WTC11 (cell line): ENCODE results near the gene SASS6. TPM values are rescaled to one million over a fixed set of nuclear protein-coding genes. Genes with fewer than 3 reads are reported as not detected.

Experiments used
- ATAC-seq: fragments of 200-7000 bp; cut with Tn5 transposase; 2 replicates; pipeline ENCODE4 v1.10.0; 2021; ENCODE audit warnings: mild to moderate bottlenecking, moderate library complexity
- CTCF ChIA-PET: fragments of 300-600 bp; sonication (Branson Sonifier 250); formaldehyde crosslinking; loops from one replicate; lab custom pipeline; 2021; ENCODE audit warnings: antibody characterized with exemption; lab: Charles Lee
- POLR2A ChIA-PET: fragments of 350-600 bp; sonication (Branson Sonifier 250); formaldehyde crosslinking; loops from one replicate; lab custom pipeline; 2021; ENCODE audit warnings: antibody characterized with exemption; lab: Charles Lee
- DNase-seq: peaks from one replicate; pipeline ENCODE4 v3.0.0; 2021; ENCODE audit warnings: low spot score
- H3K27ac Mint-ChIP-seq: 2 replicates; pipeline ENCODE4 v1.8.0; 2021; ENCODE audit warnings: mixed read lengths
- H3K27me3 Mint-ChIP-seq: 2 replicates; pipeline ENCODE4 v1.8.0; 2021; ENCODE audit warnings: low read depth, mild to moderate bottlenecking, moderate library complexity, mixed read lengths
- H3K36me3 Mint-ChIP-seq: 2 replicates; pipeline ENCODE4 v1.8.0; 2021; ENCODE audit warnings: mixed read lengths
- H3K4me1 Mint-ChIP-seq: 2 replicates; pipeline ENCODE4 v1.8.0; 2022; ENCODE audit warnings: mixed read lengths
- H3K4me3 Mint-ChIP-seq: 2 replicates; pipeline ENCODE4 v1.8.0; 2021; ENCODE audit warnings: mild to moderate bottlenecking, moderate library complexity, mixed read lengths
- H3K9me3 Mint-ChIP-seq: 2 replicates; pipeline ENCODE4 v1.8.0; 2021; ENCODE audit warnings: mixed read lengths
- ATF2 ChIP-seq: sonication (generic); formaldehyde crosslinking; IDR thresholded peaks from 2 replicates; pipeline ENCODE4 v1.8.1; 2022; ENCODE audit warnings: low read depth, missing genetic modification reagents, borderline replicate concordance
- CREB1 ChIP-seq: sonication (generic); formaldehyde crosslinking; IDR thresholded peaks from 2 replicates; pipeline ENCODE4 v1.8.0; 2023; ENCODE audit warnings: mild to moderate bottlenecking, missing genetic modification reagents
- E2F1 ChIP-seq: sonication (generic); formaldehyde crosslinking; IDR thresholded peaks from 2 replicates; pipeline ENCODE4 v1.8.0; 2022; ENCODE audit warnings: mild to moderate bottlenecking, missing genetic modification reagents
- E2F4 ChIP-seq: sonication (generic); formaldehyde crosslinking; IDR thresholded peaks from 2 replicates; pipeline ENCODE4 v1.8.1; 2022; ENCODE audit warnings: low read depth, mild to moderate bottlenecking, moderate library complexity, missing genetic modification reagents, borderline replicate concordance
- E2F5 ChIP-seq: sonication (generic); formaldehyde crosslinking; IDR thresholded peaks from 2 replicates; pipeline ENCODE4 v1.8.1; 2022; ENCODE audit warnings: mild to moderate bottlenecking, moderate library complexity, missing genetic modification reagents
- ELF4 ChIP-seq: sonication (generic); formaldehyde crosslinking; IDR thresholded peaks from 2 replicates; pipeline ENCODE4 v1.8.1; 2022; ENCODE audit warnings: low read depth, mild to moderate bottlenecking, moderate library complexity, missing genetic modification reagents
- ERG ChIP-seq: fragments of 250-450 bp; sonication (Bioruptor Pico); IDR thresholded peaks from 2 replicates; pipeline ENCODE4 v1.8.0; 2021; ENCODE audit warnings: mild to moderate bottlenecking
- FOXJ3 ChIP-seq: sonication (generic); formaldehyde crosslinking; IDR thresholded peaks from 2 replicates; pipeline ENCODE4 v1.9.0; 2021; ENCODE audit warnings: missing genetic modification reagents, mild to moderate bottlenecking, borderline replicate concordance
- GABPB1 ChIP-seq: sonication (generic); formaldehyde crosslinking; IDR thresholded peaks from 2 replicates; pipeline ENCODE4 v1.8.1; 2023; ENCODE audit warnings: mild to moderate bottlenecking, missing genetic modification reagents
- HMGXB4 ChIP-seq: sonication (generic); formaldehyde crosslinking; IDR thresholded peaks from 2 replicates; pipeline ENCODE4 v1.8.1; 2023; ENCODE audit warnings: mild to moderate bottlenecking, moderate library complexity, missing genetic modification reagents
- JUN ChIP-seq: sonication (generic); formaldehyde crosslinking; IDR thresholded peaks from 2 replicates; pipeline ENCODE4 v1.8.0; 2023; ENCODE audit warnings: mild to moderate bottlenecking, missing genetic modification reagents
- KAT7 ChIP-seq: sonication (generic); formaldehyde crosslinking; IDR thresholded peaks from 2 replicates; pipeline ENCODE4 v1.8.1; 2023; ENCODE audit warnings: missing genetic modification reagents, mild to moderate bottlenecking, borderline replicate concordance
- NR2C2 ChIP-seq: sonication (generic); formaldehyde crosslinking; IDR thresholded peaks from 2 replicates; pipeline ENCODE4 v1.8.0; 2022; ENCODE audit warnings: mild to moderate bottlenecking, missing genetic modification reagents
- PRDM15 ChIP-seq: sonication (generic); formaldehyde crosslinking; IDR thresholded peaks from 2 replicates; pipeline ENCODE4 v1.8.0; 2022; ENCODE audit warnings: missing genetic modification reagents
- SMAD4 ChIP-seq: sonication (generic); formaldehyde crosslinking; IDR thresholded peaks from 2 replicates; pipeline ENCODE4 v1.8.0; 2022; ENCODE audit warnings: mild to moderate bottlenecking, missing genetic modification reagents
- SOX15 ChIP-seq: fragments of 250-450 bp; sonication (Bioruptor Pico); IDR thresholded peaks from 2 replicates; pipeline ENCODE4 v1.9.0; 2021; ENCODE audit warnings: mild to moderate bottlenecking
- TCF7 ChIP-seq: sonication (generic); formaldehyde crosslinking; IDR thresholded peaks from 2 replicates; pipeline ENCODE4 v1.8.0; 2022; ENCODE audit warnings: mild to moderate bottlenecking, low read depth, missing genetic modification reagents, moderate library complexity
- USF2 ChIP-seq: sonication (generic); formaldehyde crosslinking; IDR thresholded peaks from 2 replicates; pipeline ENCODE4 v1.8.1; 2023; ENCODE audit warnings: mild to moderate bottlenecking, missing genetic modification reagents, moderate library complexity
- ZMAT4 ChIP-seq: fragments of 250-450 bp; sonication (Bioruptor Pico); IDR thresholded peaks from 2 replicates; pipeline ENCODE4 v1.9.0; 2021; ENCODE audit warnings: mild to moderate bottlenecking
- ZNF121 ChIP-seq: sonication (generic); formaldehyde crosslinking; IDR thresholded peaks from 2 replicates; pipeline ENCODE4 v1.8.0; 2023; ENCODE audit warnings: missing genetic modification reagents
- ZNF138 ChIP-seq: sonication (generic); formaldehyde crosslinking; conservative IDR thresholded peaks from 2 replicates; pipeline ENCODE4 v1.8.1; 2022; ENCODE audit warnings: mild to moderate bottlenecking, moderate library complexity, missing genetic modification reagents
- ZNF219 ChIP-seq: sonication (generic); formaldehyde crosslinking; IDR thresholded peaks from 2 replicates; pipeline ENCODE4 v1.8.0; 2023; ENCODE audit warnings: missing genetic modification reagents, mild to moderate bottlenecking, borderline replicate concordance
- ZNF232 ChIP-seq: sonication (generic); formaldehyde crosslinking; IDR thresholded peaks from 2 replicates; pipeline ENCODE4 v1.8.0; 2022; ENCODE audit warnings: mild to moderate bottlenecking, missing genetic modification reagents
- ZNF416 ChIP-seq: fragments of 250-450 bp; sonication (Bioruptor Pico); IDR thresholded peaks from 2 replicates; pipeline ENCODE4 v1.9.0; 2021; ENCODE audit warnings: mild to moderate bottlenecking, inconsistent platforms
- ZNF671 ChIP-seq: fragments of 250-450 bp; sonication (Bioruptor Pico); IDR thresholded peaks from 2 replicates; pipeline ENCODE4 v1.8.0; 2021; ENCODE audit warnings: mild to moderate bottlenecking
- total RNA-seq: library from RNA; stranded (reverse); gene quantifications from 3 replicates; pipeline ENCODE4 v1.2.3, GENCODE V29; 2021

SASS6 gene
- total RNA-seq, 1 experiment from 2014 or later, result 13.6 TPM

- Mint-ChIP-seq H3K27ac (no peak overlapping the region), H3K4me1 (no peaks in the 10 kb centered on the region), H3K9me3 (no peaks in the 10 kb centered on the region), H3K27me3 (no peaks in the 10 kb centered on the region), H3K36me3 (peaks cover 21% of the 10 kb centered on the region), H3K4me3 (no peak overlapping the region)
- DNase-seq (no peak), ATAC-seq (no peak)
- POLR2A ChIA-PET, result no interaction called here
- no peak for TF ChIP-seq SOX15 (CRISPR knock-in tag)
- TF ChIP-seq ATF2 (CRISPR knock-in tag), result no peak
- TF ChIP-seq JUN (CRISPR knock-in tag), result no peak
- no peak for TF ChIP-seq E2F1
- TF ChIP-seq PRDM15 (CRISPR knock-in tag), result no peak
- TF ChIP-seq ERG (CRISPR knock-in tag), result no peak
- no peak for TF ChIP-seq ZNF219 (CRISPR knock-in tag)
- TF ChIP-seq ZMAT4 (CRISPR knock-in tag), result no peak
- TF ChIP-seq GABPB1 (CRISPR knock-in tag), result no peak
- CTCF ChIA-PET, result no interaction called here
These were observed 10.6 kb downstream of the SASS6 start for GRCh38 chr1:100122177-100122576.

GRCh38 chr1:100115524-100115923 is 17.2 kb downstream of the SASS6 start:
- DNase-seq, result no peak
- peaks cover 9% of the 10 kb centered on the region; the same call in 1 of the 2 replicates for H3K9me3 Mint-ChIP-seq
- no peaks in the 10 kb centered on the region for H3K4me1 Mint-ChIP-seq
- TF ChIP-seq ZNF121 (no peak), SMAD4 (CRISPR knock-in tag) (no peak), ZNF232 (CRISPR knock-in tag) (no peak), TCF7 (CRISPR knock-in tag) (no peak), HMGXB4 (no peak), ELF4 (CRISPR knock-in tag) (no peak), KAT7 (no peak), FOXJ3 (CRISPR knock-in tag) (no peak), CREB1 (CRISPR knock-in tag) (no peak), E2F4 (CRISPR knock-in tag) (no peak), E2F5 (CRISPR knock-in tag) (no peak), USF2 (no peak), ZNF671 (no peak), NR2C2 (CRISPR knock-in tag) (no peak), ZNF138 (no peak), ZNF416 (CRISPR knock-in tag) (no peak)
- peaks cover 37% of the 10 kb centered on the region for H3K36me3 Mint-ChIP-seq
- no peak for ATAC-seq
- no peak overlapping the region for H3K27ac Mint-ChIP-seq
- H3K4me3 Mint-ChIP-seq, result no peak overlapping the region
- POLR2A ChIA-PET, result no interaction called here
- H3K27me3 Mint-ChIP-seq, result no peaks in the 10 kb centered on the region
- CTCF ChIA-PET, result no interaction called here
